Measurements from ENCODE around the gene PLD3.
"Not testable (repeated sequence)": the region's sequence is repeated elsewhere in the genome, so short reads cannot be mapped to it uniquely, and the experiment has no call there.

PLD3 gene

GRCh38 chr19:40365613-40366401 is 17.3 kb downstream of the PLD3 start:
- peak; percentile 45 for DNase-seq

- no peak for DNase-seq
Observed at GRCh38 chr19:40366697-40367561, 18.4 kb downstream of the PLD3 start.

GRCh38 chr19:40367577-40368434 is 19.3 kb downstream of the PLD3 start:
- no peak for DNase-seq

GRCh38 chr19:40369797-40370196 is 21.3 kb downstream of the PLD3 start:
- no peak for DNase-seq

GRCh38 chr19:40370253-40370652 is 21.8 kb downstream of the PLD3 start:
- not testable (repeated sequence) for DNase-seq

GRCh38 chr19:40370997-40371801 is 22.7 kb downstream of the PLD3 start:
- DNase-seq, result no peak

- no peak for DNase-seq
Observed at GRCh38 chr19:40371802-40372122, 23.3 kb downstream of the PLD3 start.

GRCh38 chr19:40374084-40374483 is 25.6 kb downstream of the PLD3 start:
- DNase-seq, result no peak

GRCh38 chr19:40376286-40376862 is 27.9 kb downstream of the PLD3 start:
- no peak for DNase-seq

- DNase-seq, result no peak
Observed at GRCh38 chr19:40377876-40378385, 29.4 kb downstream of the PLD3 start.

- no peak for DNase-seq
Observed at GRCh38 chr19:40378509-40378908, 30.0 kb downstream of the PLD3 start.

GRCh38 chr19:40379446-40380198 is 31.1 kb downstream of the PLD3 start:
- no peak for DNase-seq

GRCh38 chr19:40380199-40381037 is 31.9 kb downstream of the PLD3 start:
- DNase-seq, result no peak

- DNase-seq, result no peak
Observed at GRCh38 chr19:40381321-40381720, 32.8 kb downstream of the PLD3 start.

- DNase-seq, result no peak
Observed at GRCh38 chr19:40383668-40384248, 35.3 kb downstream of the PLD3 start.

- DNase-seq, result no peak
Observed at GRCh38 chr19:40387155-40387554, 38.7 kb downstream of the PLD3 start.

GRCh38 chr19:40388481-40388880 is 40.0 kb downstream of the PLD3 start:
- no peak for DNase-seq

GRCh38 chr19:40389404-40390083 is 41.0 kb downstream of the PLD3 start:
- DNase-seq, result no peak
